T-helper 2 cell treated with Interferon-gamma antibody and Interleukin-4, amounts not matched to agents 5 μg/mL and 100 μg/mL, for 36 hours (primary cell): ENCODE measurements around the gene SNTB2.
A peak's percentile ranks its signal among the peaks of the same experiment; 100 is the strongest.

Experiments
- DNase-seq: peaks from one replicate; pipeline ENCODE4 v3.0.0; 2021; ENCODE audit warnings: low spot score
- H3K27ac Mint-ChIP-seq: one replicate; pipeline ENCODE4 v1.8.0; 2021; ENCODE audit warnings: mild to moderate bottlenecking, mixed read lengths
- H3K27me3 Mint-ChIP-seq: one replicate; pipeline ENCODE4 v1.8.0; 2021; ENCODE audit warnings: low read depth, mixed read lengths
- H3K36me3 Mint-ChIP-seq: one replicate; pipeline ENCODE4 v1.8.0; 2021; ENCODE audit warnings: low read depth, mixed read lengths
- H3K4me1 Mint-ChIP-seq: one replicate; pipeline ENCODE4 v1.8.0; 2021; ENCODE audit warnings: low read depth, mixed read lengths
- H3K4me3 Mint-ChIP-seq: one replicate; pipeline ENCODE4 v1.8.0; 2022; ENCODE audit warnings: mild to moderate bottlenecking, moderate library complexity, mixed read lengths
- H3K9me3 Mint-ChIP-seq: one replicate; pipeline ENCODE4 v1.8.0; 2021; ENCODE audit warnings: mixed read lengths

The SNTB2 gene

GRCh38 chr16:69316595-69317034 lies 129.7 kb downstream of the SNTB2 start:
- DNase-seq, result no peak
- Mint-ChIP-seq H3K27ac (no peak overlapping the region), H3K4me3 (no peak overlapping the region), H3K4me1 (peaks cover 12% of the 10 kb centered on the region), H3K27me3 (no peaks in the 10 kb centered on the region), H3K36me3 (peaks cover 48% of the 10 kb centered on the region), H3K9me3 (no peaks in the 10 kb centered on the region)

GRCh38 chr16:69318177-69318910 lies 131.4 kb downstream of the SNTB2 start:
- Mint-ChIP-seq H3K27ac (no peak overlapping the region), H3K36me3 (peaks cover 53% of the 10 kb centered on the region), H3K4me3 (no peak overlapping the region), H3K27me3 (no peaks in the 10 kb centered on the region), H3K9me3 (no peaks in the 10 kb centered on the region), H3K4me1 (peaks cover 3% of the 10 kb centered on the region)
- no peak for DNase-seq

DNA sequence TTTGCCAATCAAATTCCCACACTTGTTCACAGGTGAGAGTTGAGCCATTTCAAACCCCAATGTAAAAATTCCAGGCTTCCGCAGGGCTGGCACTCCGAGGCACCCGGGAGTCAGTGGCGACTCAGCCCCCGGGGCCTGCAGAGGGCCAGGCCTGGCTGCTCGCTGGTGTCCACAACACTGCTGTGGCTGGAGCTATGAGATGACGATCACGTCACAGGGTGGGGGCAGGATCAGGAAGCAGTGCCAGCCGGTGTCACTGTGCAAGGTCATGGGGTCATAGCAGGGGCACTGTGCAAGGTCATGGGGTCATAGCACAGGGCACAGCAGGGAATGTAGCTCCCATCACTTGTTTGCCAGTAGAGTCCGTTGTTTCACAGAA lies 131.9 kb downstream of the SNTB2 start:
- Mint-ChIP-seq H3K4me1 (no peaks in the 10 kb centered on the region), H3K27ac (no peak overlapping the region), H3K9me3 (no peaks in the 10 kb centered on the region), H3K4me3 (no peak overlapping the region), H3K27me3 (no peaks in the 10 kb centered on the region), H3K36me3 (peaks cover 51% of the 10 kb centered on the region)
- no peak for DNase-seq

DNA sequence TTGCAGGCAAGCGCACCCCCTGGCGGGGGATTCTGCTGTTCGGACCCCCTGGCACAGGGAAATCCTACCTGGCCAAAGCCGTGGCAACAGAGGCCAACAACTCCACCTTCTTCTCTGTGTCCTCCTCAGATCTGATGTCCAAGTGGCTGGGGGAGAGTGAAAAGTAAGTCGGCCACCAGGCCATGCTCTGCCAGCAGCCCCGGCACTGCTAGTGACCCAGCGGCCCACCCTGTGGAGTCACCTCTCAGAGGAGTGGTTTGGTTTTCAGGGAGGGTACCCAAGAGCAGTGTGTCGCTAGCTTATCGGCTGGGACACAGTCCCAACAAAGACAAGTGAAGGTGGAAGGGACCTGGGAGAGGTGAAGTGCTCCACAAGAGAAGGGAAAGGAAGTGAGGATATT lies 132.4 kb downstream of the SNTB2 start:
- Mint-ChIP-seq H3K36me3 (peaks cover 49% of the 10 kb centered on the region), H3K9me3 (no peaks in the 10 kb centered on the region), H3K27ac (no peak overlapping the region), H3K27me3 (no peaks in the 10 kb centered on the region), H3K4me3 (no peak overlapping the region), H3K4me1 (no peaks in the 10 kb centered on the region)
- no peak for DNase-seq

- H3K27me3 Mint-ChIP-seq, result no peaks in the 10 kb centered on the region
- H3K9me3 Mint-ChIP-seq, result no peaks in the 10 kb centered on the region
- H3K36me3 Mint-ChIP-seq, result peaks cover 53% of the 10 kb centered on the region
- H3K27ac Mint-ChIP-seq, result no peak overlapping the region
- H3K4me1 Mint-ChIP-seq, result no peaks in the 10 kb centered on the region
- no peak for DNase-seq
- H3K4me3 Mint-ChIP-seq, result no peak overlapping the region
Observed at GRCh38 chr16:69319826-69320739, 133.1 kb downstream of the SNTB2 start.

DNA sequence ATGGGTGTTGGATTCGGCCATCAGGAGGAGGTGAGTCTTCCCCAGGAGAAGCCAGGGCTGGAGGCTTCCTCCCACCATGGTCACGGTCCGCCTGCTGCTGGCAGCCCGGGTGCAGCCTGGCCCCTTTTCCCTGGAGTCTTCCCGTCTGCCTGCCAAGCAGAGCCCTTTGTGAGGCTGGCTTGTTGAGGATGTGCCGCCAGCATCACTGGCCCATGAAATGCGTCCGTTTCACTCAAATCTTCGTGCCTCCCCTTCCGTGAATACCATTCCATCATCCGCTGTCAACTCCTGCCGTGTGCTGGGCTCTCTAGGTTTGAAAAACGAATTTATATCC lies 133.7 kb downstream of the SNTB2 start:
- H3K4me3 Mint-ChIP-seq, result no peak overlapping the region
- H3K9me3 Mint-ChIP-seq, result no peaks in the 10 kb centered on the region
- no peak overlapping the region for H3K27ac Mint-ChIP-seq
- no peaks in the 10 kb centered on the region for H3K27me3 Mint-ChIP-seq
- H3K36me3 Mint-ChIP-seq, result peaks cover 55% of the 10 kb centered on the region
- DNase-seq, result no peak
- peaks cover under 1% of the 10 kb centered on the region for H3K4me1 Mint-ChIP-seq

GRCh38 chr16:69321080-69321479 lies 134.1 kb downstream of the SNTB2 start:
- H3K36me3 Mint-ChIP-seq, result peaks cover 56% of the 10 kb centered on the region
- no peaks in the 10 kb centered on the region for H3K27me3 Mint-ChIP-seq
- H3K27ac Mint-ChIP-seq, result no peak overlapping the region
- peaks cover 4% of the 10 kb centered on the region for H3K4me1 Mint-ChIP-seq
- H3K4me3 Mint-ChIP-seq, result no peak overlapping the region
- no peak for DNase-seq
- no peaks in the 10 kb centered on the region for H3K9me3 Mint-ChIP-seq

DNA sequence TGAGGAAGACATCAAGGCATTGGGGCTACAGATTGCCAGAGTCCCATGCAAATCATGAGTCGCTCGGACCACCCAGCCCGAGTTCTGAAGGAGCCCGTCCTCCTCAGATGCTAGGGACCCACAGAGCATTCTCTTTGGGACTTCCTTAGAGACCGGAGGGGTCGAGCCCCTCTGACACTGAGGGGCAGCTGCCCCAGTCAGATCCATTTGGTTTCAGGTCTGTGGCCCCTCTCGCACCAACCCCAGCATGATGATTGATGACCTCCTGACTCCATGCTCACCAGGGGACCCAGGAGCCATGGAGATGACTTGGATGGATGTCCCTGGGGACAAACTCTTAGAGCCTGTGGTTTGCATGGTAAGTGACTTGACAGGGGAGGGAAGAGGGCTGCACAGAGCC lies 135.4 kb downstream of the SNTB2 start:
- no peaks in the 10 kb centered on the region for H3K27me3 Mint-ChIP-seq
- DNase-seq, result no peak
- H3K36me3 Mint-ChIP-seq, result peaks cover 58% of the 10 kb centered on the region
- H3K4me1 Mint-ChIP-seq, result peaks cover 14% of the 10 kb centered on the region
- no peaks in the 10 kb centered on the region for H3K9me3 Mint-ChIP-seq
- H3K4me3 Mint-ChIP-seq, result no peak overlapping the region
- no peak overlapping the region for H3K27ac Mint-ChIP-seq

- Mint-ChIP-seq H3K36me3 (peaks cover 60% of the 10 kb centered on the region), H3K4me3 (no peak overlapping the region), H3K27me3 (no peaks in the 10 kb centered on the region), H3K27ac (no peak overlapping the region), H3K4me1 (peaks cover 18% of the 10 kb centered on the region), H3K9me3 (no peaks in the 10 kb centered on the region)
- DNase-seq, result no peak
Observed at GRCh38 chr16:69323415-69323814, 136.5 kb downstream of the SNTB2 start.

- no peaks in the 10 kb centered on the region for H3K27me3 Mint-ChIP-seq
- H3K27ac Mint-ChIP-seq, result no peak overlapping the region
Observed at GRCh38 chr16:69324013-69324531, 137.1 kb downstream of the SNTB2 start.

DNA sequence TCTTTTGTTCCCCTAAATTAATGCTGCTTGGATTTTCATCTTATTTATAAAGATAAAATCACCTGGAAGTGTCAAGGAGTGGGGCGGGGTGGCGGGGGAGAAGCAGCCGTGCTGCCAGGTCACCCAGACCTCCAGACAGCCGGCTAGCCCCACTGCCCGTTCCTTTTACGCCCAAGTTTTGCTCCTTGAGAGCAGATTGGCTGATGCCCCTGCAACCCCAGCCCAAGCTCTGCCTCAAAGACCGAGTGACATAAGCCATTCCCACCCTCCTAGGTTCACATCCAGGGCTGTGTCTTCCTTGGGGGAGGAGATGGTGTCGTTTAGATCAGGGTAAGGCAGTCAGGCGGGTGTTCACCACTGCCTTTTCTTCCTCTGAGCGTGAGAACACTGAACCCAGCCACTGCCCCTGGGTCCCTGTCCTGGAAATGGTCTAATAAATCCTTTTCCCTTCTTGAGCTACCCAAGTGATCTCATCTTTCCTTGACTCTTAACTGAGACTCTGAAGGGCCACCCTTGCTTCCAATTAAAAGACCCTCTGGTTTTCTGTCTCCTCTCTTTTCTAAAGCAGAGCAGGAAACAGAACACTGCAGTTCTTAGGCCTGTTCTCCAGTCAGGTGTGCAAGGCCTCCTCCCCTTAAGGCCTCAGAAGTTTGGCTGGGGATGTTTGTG lies 137.8 kb downstream of the SNTB2 start:
- Mint-ChIP-seq H3K4me1 (peaks cover 30% of the 10 kb centered on the region), H3K4me3 (no peak overlapping the region), H3K27ac (no peak overlapping the region), H3K27me3 (no peaks in the 10 kb centered on the region), H3K9me3 (no peaks in the 10 kb centered on the region), H3K36me3 (peaks cover 64% of the 10 kb centered on the region)
- DNase-seq, result no peak

More at GRCh38 chr16:69324013-69324531, 137.1 kb downstream of the SNTB2 start:
- no peaks in the 10 kb centered on the region for H3K9me3 Mint-ChIP-seq
- no peak overlapping the region for H3K4me3 Mint-ChIP-seq
- no peak for DNase-seq
- peaks cover 65% of the 10 kb centered on the region for H3K36me3 Mint-ChIP-seq
- H3K4me1 Mint-ChIP-seq, result peaks cover 25% of the 10 kb centered on the region

- Mint-ChIP-seq H3K9me3 (no peaks in the 10 kb centered on the region), H3K4me1 (peaks cover 30% of the 10 kb centered on the region), H3K36me3 (peaks cover 60% of the 10 kb centered on the region), H3K4me3 (peak overlapping the region; percentile 10), H3K27ac (no peak overlapping the region), H3K27me3 (no peaks in the 10 kb centered on the region)
- DNase-seq, result no peak
Observed at GRCh38 chr16:69325784-69326171, 138.8 kb downstream of the SNTB2 start.

- no peak overlapping the region for H3K27ac Mint-ChIP-seq
- DNase-seq, result no peak
- peaks cover 30% of the 10 kb centered on the region for H3K4me1 Mint-ChIP-seq
- no peaks in the 10 kb centered on the region for H3K27me3 Mint-ChIP-seq
- H3K9me3 Mint-ChIP-seq, result no peaks in the 10 kb centered on the region
- peak overlapping the region; percentile 10 for H3K4me3 Mint-ChIP-seq
- peaks cover 58% of the 10 kb centered on the region for H3K36me3 Mint-ChIP-seq
Observed at GRCh38 chr16:69326172-69326873, 139.4 kb downstream of the SNTB2 start.
